NK-92 (cell line): ENCODE measurements around the gene CROCC2.

ENCODE experiments used
- DNase-seq: peaks from one replicate; lab custom pipeline; 2025; ENCODE audit not compliant: unreplicated experiment; lab: John Stamatoyannopoulos, UW

The CROCC2 gene

DNA sequence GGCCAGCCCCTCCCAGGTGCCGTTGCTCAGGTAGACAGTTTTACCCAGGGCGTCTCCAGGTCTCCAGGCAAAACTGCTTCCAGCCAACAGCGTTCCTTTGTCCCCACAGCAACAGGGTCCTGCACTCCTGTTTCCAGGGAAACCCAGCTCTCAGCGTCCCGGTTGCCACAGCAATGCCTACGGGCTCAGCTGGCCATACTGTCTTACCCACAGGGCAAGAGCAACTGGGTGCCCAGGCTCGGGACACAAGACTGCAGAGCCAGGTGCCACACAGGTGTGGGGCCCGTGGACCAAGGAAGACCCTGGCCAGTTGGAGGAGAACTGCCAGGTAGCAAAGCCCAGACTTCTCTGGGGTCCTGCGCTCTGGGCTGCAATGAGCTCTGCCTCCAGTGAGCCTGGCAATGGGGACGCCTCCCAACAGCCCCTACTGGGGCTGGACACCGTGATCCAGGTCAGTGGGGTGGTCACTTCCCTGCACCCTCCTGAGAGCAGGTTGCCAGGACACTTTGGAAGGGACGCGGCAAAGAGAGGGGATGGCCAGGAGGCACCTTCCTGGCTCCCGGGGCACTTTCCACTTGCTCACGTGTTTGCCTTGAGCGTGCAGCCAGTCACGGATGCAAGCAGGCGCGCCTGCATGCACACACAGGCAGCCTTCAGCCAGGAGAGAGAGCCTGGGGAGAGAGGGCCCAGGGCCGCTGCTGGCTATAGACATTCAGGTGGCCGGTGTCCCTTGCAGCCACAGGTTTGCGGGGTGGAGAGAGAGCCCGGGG lies at the start of gene CROCC2:
Gene CROCC2, plus strand, starts transcription at position 196 of the 770 bp plus-strand sequence. Its CDS starts 178 bp downstream, at position 374.
- no peak for DNase-seq

DNA sequence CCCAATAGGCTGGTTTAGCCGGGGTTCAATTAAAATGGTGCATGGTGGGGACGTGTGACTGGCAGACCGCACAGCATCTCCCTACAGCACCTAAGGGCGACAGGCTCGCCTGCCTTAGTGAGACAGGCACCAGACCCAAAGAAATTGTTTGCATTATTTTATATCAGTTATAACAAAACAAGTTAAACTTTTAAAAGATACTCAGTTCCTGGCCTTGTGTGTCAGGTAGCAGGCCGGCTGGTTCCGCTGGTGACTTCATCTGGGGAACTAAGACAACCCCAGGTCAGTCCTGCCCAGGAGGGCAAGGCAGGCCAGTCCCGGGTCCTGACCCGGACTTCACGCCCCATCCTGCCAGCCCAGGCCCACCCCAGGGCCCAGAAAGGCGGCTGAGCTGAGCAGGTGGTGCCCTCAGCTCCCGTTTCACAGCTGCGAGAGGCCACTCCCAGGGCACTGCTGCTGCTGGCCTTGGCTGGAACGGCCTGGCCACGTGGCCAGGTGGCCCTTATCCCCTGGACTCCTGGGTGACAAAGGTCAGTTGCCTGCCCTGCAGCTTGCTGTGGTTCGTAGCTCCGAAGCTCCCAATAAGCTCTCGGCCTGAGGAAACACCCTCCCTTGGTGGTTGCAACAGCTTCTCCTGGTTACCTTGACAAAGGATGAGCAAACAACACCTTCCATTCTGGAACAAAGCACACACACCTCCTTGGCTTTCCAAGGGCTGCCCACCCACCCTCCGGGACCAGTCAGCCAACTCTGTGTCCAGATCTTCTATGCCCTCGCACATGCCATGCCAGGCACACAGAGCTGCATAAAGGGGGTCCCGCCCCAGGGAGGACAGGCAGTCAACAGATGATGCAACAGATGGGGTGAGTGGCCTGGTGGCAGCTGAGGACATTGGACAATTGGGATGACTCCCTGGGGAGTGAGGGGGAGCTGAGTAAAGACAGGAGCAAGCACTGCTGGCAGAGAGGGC lies 48.8 kb upstream of the CROCC2 start:
- no peak for DNase-seq

DNA sequence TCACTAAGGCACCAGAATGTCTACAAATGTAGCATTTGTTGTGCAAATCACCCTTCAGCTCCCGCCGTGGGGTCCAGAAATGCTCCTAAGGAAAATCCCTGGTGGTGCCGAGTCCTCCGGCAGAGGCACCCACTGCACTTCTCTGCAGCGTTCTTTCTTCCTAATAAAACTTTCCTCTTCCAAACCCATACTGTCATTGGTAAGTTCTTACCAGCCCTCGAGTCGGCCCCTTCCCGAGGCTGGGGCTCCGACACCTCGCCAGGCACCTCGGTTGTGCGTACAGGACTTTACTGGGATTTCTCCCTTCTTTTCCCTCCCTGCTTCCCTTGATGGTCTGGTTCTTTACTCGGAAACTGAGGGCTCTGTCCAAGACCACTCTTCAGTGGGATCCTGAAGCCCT lies 47.8 kb upstream of the CROCC2 start:
- DNase-seq, result no peak

GRCh38 chr2:240858871-240859270 lies 47.3 kb upstream of the CROCC2 start:
- no peak for DNase-seq

DNA sequence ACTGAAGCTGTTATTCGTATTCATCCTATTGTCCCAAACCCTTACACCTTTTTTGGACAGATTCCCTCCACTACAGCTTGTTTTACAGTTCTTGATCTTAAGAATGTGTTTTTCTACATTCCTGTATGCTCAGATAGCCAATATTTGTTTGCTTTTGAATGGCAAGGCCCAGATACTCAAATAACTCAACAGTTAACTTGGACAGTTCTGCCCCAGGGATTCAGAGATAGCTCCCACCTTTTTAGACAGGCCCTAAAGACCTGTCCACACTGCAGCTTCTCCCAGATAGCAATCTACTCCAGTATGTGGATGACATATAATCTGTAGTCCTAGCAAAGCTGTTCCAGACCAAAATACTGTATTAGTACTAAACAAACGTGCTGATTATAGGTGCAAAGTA lies 44.6 kb upstream of the CROCC2 start:
- DNase-seq, result no peak

GRCh38 chr2:240864475-240864874 lies 41.7 kb upstream of the CROCC2 start:
- DNase-seq, result no peak

- no peak for DNase-seq
Measured at GRCh38 chr2:240865391-240865790, 40.7 kb upstream of the CROCC2 start.

DNA sequence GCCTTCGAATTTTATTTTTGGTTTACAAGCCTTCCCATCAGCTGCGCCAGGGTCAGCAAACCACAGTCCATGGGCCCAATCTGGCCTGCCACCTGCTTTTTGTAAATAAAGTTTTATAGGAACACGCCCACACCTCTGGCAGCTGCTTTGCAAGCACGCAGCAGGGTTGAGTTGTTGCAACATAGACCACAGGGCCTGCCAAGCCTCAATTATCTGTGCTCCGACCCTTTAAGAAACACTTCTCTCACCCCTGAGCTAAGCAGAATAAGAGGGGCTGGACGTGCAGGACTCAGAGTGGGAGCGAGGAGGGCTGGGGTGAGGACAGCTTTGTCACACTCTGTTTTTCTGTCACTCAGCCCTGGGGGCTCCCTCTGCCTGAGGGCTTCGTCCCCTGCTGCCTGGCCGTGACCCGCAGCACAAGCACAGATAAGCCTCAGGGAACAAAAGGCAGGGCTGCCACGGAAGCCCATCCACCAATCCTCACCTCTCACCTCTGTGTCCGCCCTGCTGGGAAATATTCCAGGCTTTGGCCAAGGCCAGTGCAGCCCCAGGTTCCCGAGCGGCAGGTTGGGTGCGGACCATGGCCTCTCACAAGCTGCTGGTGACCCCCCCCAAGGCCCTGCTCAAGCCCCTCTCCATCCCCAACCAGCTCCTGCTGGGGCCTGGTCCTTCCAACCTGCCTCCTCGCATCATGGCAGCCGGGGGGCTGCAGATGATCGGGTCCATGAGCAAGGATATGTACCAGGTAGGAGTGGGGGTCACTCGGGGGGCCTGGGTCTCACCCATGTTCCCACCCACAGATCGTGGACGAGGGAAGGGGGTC lies 37.6 kb upstream of the CROCC2 start, which contains the start of gene AGXT:
Gene AGXT, plus strand, starts transcription at position 539 of the 823 bp plus-strand sequence. Its CDS starts 42 bp downstream, at position 581.
- DNase-seq, result no peak

DNA sequence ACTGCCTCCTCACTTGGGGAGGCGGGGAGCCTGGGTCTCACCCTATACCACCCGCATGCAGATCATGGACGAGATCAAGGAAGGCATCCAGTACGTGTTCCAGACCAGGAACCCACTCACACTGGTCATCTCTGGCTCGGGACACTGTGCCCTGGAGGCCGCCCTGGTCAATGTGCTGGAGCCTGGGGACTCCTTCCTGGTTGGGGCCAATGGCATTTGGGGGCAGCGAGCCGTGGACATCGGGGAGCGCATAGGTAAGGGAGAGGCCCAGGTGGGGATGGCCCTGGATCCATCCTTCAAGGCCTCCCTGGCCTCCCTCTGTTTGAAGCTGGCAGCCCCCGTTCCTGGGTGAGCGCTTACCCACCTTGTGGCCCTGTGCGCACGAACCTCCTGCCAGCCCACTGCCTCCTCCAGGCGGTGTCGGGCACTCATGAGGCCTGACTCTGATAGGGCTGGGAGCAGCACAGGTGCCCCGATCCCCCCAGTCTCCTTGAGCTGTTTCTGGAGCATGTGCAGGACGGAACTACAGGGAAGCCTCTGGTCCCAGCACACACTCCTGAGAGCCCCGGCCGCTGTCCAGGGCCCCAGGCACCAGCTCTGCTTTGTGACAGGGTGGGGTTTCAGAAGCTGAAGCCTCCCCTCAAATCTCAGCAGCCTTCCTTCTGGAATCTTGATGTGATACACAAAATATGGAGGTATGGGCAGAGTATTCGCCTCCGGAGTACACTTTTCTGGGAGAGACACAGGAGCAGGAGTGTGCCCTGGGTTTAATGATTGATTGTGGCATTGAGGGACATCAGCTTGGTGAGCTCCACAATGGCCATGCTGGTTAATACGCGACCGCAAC lies 36.8 kb upstream of the CROCC2 start:
- no peak for DNase-seq

DNA sequence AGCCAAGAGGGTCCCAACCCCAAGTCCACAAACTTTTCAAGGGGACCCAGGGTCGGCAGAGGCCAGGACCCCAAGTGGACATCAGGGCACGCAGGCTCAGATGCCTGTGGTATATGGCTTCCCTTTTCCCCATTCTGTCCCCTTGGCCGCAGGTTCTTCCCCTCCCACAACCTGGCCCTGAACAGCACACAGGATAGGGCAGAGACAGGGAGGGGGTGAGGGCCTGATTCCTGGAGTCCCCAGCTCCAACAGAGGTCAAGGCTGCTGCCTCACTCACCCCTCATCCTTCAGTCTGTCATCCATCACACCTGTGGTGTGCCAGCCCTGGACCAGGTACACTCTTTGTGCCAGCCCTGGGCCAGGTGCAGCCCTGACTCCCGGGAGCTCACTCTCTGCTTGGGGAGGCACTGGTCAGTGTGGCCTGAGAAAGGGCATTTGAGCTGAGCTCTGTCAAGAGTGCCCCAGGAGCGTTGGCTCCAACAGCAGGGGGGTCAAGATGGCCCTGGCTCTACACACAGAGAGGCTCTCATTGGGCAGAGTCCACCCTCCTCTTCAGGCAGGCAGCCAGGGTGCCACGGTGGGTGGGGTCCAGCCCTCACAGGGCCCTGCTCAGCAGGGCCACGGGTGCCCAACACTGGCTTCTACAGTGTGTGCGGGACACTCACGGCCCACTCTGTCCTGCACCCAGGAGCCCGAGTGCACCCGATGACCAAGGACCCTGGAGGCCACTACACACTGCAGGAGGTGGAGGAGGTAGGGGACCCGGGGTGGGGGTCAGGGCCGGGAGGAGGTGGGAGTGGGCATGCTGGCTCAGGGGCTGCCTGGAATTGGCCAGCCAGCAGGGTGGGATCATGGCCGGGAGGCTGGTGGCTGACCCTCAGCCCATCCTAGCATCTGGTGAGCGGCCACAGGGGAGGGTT lies 35.9 kb upstream of the CROCC2 start:
- no peak for DNase-seq

- no peak for DNase-seq
Measured at GRCh38 chr2:240871071-240871958, 34.8 kb upstream of the CROCC2 start.

DNA sequence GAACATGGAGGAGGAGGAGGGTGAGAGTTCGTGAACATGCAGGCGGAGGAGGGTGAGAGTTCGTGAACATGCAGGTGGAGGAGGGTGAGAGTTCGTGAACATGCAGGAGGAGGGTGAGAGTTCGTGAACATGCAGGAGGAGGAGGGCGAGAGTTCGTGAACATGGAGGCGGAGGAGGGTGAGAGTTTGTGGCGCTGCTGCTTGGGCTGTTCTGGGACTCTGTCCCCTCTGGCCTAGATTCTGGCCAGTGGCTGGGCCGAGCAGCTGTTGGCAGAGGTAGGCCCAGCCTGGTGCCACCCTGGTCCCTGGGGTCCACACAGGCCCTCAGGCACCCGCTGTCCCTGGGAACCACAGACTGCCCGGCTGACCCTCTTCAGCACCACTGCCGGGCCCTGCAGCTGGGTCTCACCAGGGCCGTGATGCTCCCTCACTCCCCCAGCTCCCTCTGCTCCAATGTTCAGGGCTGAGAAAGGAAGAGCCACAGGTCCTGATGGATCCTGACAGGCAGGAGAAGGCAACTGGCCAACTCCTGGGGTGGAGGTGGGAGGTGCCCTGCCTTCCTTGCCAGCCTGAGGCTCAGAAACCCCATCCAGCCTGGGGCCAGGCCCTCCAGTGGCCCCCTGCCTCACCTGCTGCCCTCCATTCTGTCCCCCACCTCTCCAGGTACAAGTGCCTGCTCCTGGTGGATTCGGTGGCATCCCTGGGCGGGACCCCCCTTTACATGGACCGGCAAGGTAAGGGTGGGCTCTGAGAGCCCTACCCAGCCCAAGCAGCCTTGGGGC lies 33.6 kb upstream of the CROCC2 start:
- no peak for DNase-seq

DNA sequence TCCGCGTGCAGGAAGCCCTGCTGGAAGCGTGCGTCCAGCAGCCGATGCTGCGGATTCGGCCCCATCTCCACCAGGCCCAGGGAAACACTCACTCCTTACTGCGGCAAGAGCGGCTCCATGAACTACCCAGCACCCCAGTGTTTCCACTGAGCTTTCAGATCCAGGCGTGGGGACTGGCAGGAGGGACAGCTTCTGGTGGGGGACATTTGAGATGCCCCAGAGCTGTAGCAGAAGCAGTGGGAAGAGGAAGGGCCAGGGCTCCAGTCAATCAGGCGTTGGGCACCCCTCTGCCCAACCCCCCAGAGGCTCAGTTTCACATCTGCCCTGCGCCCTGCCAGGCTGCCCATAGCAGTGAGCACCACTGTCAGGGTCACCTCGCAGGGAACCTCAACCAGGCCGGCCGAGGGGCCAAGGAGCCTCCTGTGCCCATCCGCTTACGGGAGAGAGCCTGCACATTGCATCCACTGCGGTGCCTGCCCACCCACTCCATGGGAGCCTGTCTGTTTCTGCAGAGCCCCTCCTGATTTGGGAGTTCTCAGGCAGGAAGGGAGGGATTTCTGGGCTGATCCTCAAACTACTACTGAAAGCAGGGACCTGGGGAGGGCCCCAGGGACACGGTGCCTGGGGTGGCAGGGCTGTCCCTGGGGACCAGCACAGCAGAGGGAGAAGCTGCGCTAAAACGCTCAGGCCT lies 32.9 kb upstream of the CROCC2 start:
- DNase-seq, result no peak

DNA sequence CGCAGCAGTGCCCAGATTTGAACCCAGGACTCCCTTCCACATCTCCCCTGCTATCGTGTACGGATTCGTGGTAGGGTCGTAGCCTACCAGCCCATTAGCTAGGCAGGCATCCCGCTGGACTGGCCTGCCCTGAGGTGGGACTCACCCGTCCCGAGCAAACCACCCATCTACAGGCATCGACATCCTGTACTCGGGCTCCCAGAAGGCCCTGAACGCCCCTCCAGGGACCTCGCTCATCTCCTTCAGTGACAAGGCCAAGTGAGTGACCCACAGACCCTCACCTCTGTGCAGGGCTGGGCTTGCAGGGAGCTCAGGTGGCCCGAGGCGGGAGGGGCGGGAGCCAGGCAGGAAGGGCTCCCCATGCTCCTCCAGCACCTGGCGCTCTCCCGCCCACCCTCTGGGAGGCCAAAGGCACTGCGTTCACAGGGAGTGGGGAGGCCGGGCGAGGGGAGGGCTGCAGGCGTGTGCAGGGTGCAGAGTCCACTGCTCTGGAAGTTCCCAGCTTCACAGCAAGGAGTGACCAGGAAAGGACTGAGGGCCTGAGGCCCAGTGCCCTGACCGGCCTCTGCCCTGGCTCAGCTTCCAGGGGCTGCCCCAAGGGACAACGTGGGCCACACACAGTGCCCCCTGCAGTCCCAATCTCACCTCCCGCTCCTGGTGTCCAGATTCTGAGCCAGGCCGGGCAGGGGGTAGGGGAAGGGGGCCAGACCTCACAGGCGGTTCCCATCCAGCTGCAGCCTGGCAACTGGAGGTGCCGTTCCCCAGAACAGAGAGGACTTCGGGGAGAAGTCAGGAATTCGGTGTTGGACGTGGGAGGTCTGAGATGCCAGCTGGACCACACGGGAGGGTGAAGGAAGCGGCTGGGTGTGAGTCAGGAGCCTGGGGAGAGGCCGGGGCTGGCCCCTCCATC lies 32.1 kb upstream of the CROCC2 start:
- no peak for DNase-seq

GRCh38 chr2:240874715-240875227 lies 31.4 kb upstream of the CROCC2 start:
- DNase-seq, result no peak
